Lung (tissue), 12 donors: Measurements from ENCODE around the gene NBL1. TPM values are rescaled to one million over a fixed set of nuclear protein-coding genes. Genes with fewer than 3 reads are reported as not detected.
A peak's percentile ranks its signal among the peaks of the same experiment; 100 is the strongest.

Experiments used
- ATAC-seq: fragments of 200-7000 bp; cut with Tn5 transposase; one replicate; pipeline ENCODE4 v1.9.1; 2020; ENCODE audit warnings: moderate number of reproducible peaks; ENCODE audit not compliant: insufficient read depth, low FRiP score
- DNase-seq, 3 donors: peaks; one replicate each; pipeline ENCODE4 v3.0.0-alpha.2; 2013 to 2017
- H3K27ac ChIP-seq, 2 donors: one replicate each; pipeline ENCODE4 v1.5.1; 2013; ENCODE audit warnings: mild to moderate bottlenecking in 2 of 2, moderate library complexity in 2 of 2, control low read depth in 1 of 2, inconsistent platforms in 1 of 2, low read depth in 1 of 2, low read length in 1 of 2
- H3K27me3 ChIP-seq, 3 donors: one replicate each; pipeline ENCODE4 v1.5.1; 2013; ENCODE audit warnings: low read length in 2 of 3; ENCODE audit not compliant: control insufficient read depth in 3 of 3, insufficient read depth in 3 of 3
- H3K36me3 ChIP-seq, 4 donors: one replicate each; pipeline ENCODE4 v1.5.1; 2013; ENCODE audit warnings: low read length in 4 of 4, mild to moderate bottlenecking in 1 of 4, moderate library complexity in 1 of 4; ENCODE audit not compliant: control insufficient read depth in 4 of 4, insufficient read depth in 4 of 4
- H3K4me1 ChIP-seq, 5 donors: one replicate each; pipeline ENCODE4 v1.5.1; 2013; ENCODE audit warnings: low read length in 5 of 5, mild to moderate bottlenecking in 2 of 5, moderate library complexity in 1 of 5; ENCODE audit not compliant: control insufficient read depth in 5 of 5, insufficient read depth in 5 of 5
- H3K4me3 ChIP-seq: one replicate; pipeline ENCODE4 v1.5.1; 2013; ENCODE audit warnings: mild to moderate bottlenecking, control low read depth, moderate library complexity
- H3K9ac ChIP-seq, 2 donors: one replicate each; pipeline ENCODE4 v1.5.1; 2013; ENCODE audit warnings: low read length in 2 of 2, control low read depth in 1 of 2; ENCODE audit not compliant: insufficient read depth in 1 of 2
- H3K9me3 ChIP-seq, 4 donors: one replicate each; pipeline ENCODE4 v1.5.1; 2013; ENCODE audit warnings: low read length in 3 of 4, mild to moderate bottlenecking in 1 of 4, moderate library complexity in 1 of 4; ENCODE audit not compliant: control insufficient read depth in 4 of 4, insufficient read depth in 3 of 4
- CTCF ChIP-seq: IDR thresholded peaks from 2 replicates; pipeline ENCODE4 v1.5.1; 2012; ENCODE audit warnings: mild to moderate bottlenecking; ENCODE audit errors: control extremely low read depth, extremely low read depth
- WGBS, 2 donors: extraction: QIAGEN DNeasy Blood & Tissue Kit; methylation state at CpG; one replicate each; pipeline ENCODE4 v1.1.7; 2013; 5-methylcytosine and 5-hydroxymethylcytosine counted together
- polyA plus RNA-seq, 2 donors: library from polyadenylated mRNA; stranded (reverse); fragments of 200-250 nt; gene quantifications; one replicate each; pipeline ENCODE4 v1.2.1, GENCODE V29; 2013
- total RNA-seq, 2 donors: library from RNA; depleted of rRNA in 1 of 2; stranded (reverse); fragments of >200 nt in 1 of 2; gene quantifications; one replicate each; pipeline ENCODE4 v1.2.1, GENCODE V29; 2014 to 2021
- donor health status: control.
- donor health status: control.
- donor health status: Bipolar disorder and iron deficiency.
- donor health status: healthy.
- donor health status: DM: yes; HTN: yes; CAD: no.

The NBL1 gene
- total and polyA plus RNA-seq, 4 donors, result 48.0 to 133 (median 104) TPM

- ATAC-seq (peak; percentile 98), DNase-seq (peak; percentile 98 to 99 (median 99))
- WGBS, 2 donors, result 0% methylated on average over 55 to 65 of the region's 65 CpGs
- Histone ChIP-seq H3K4me3 (peak overlapping the region; percentile 90), H3K36me3 (peaks cover 0 to 4% (median 2%) of the 10 kb centered on the region in 4 donors), H3K27me3 (no peaks in the 10 kb centered on the region), H3K9me3 (no peaks in the 10 kb centered on the region), H3K9ac (peak overlapping the region; percentile 55 to 93), H3K4me1 (peaks cover 5 to 24% (median 8%) of the 10 kb centered on the region in 5 donors), H3K27ac (peak overlapping the region; percentile 96 to 98)
- no peak for TF ChIP-seq CTCF
Measured at GRCh38 chr1:19596714-19597495, 47.2 kb upstream of the NBL1 start.

GRCh38 chr1:19597496-19598309, 46.4 kb upstream of the NBL1 start:
- peak overlapping the region; percentile 96 to 98 for H3K27ac ChIP-seq
- no peaks in the 10 kb centered on the region for H3K9me3 ChIP-seq
- H3K4me3 ChIP-seq, result peak overlapping the region; percentile 90
- peak overlapping the region; percentile 55 to 82 for H3K9ac ChIP-seq
- no peaks in the 10 kb centered on the region for H3K27me3 ChIP-seq
- peaks cover 5 to 26% (median 8%) of the 10 kb centered on the region in 5 donors for H3K4me1 ChIP-seq
- peaks cover 0 to 4% (median 2%) of the 10 kb centered on the region in 4 donors for H3K36me3 ChIP-seq
- 16 to 17% methylated on average over 18 of the region's 18 CpGs for WGBS, 2 donors
- no peak for TF ChIP-seq CTCF
- ATAC-seq, result no peak
- DNase-seq, result peak; percentile 48 to 77 (median 55)

GRCh38 chr1:19599810-19600209, 44.3 kb upstream of the NBL1 start:
- no peak overlapping the region for H3K4me3 ChIP-seq
- H3K27me3 ChIP-seq, result no peaks in the 10 kb centered on the region
- H3K36me3 ChIP-seq, result peaks cover 0 to 7% (median 2%) of the 10 kb centered on the region in 4 donors
- H3K4me1 ChIP-seq, result peaks cover 5 to 35% (median 10%) of the 10 kb centered on the region in 5 donors
- no peak overlapping the region for H3K27ac ChIP-seq
- TF ChIP-seq CTCF, result no peak
- 88 to 96% methylated on average over 3 of the region's 3 CpGs for WGBS, 2 donors
- ATAC-seq, result no peak
- DNase-seq, result no peak
- H3K9me3 ChIP-seq, result no peaks in the 10 kb centered on the region
- H3K9ac ChIP-seq, result no peak overlapping the region
